Activated CD4-positive, CD25-positive, alpha-beta regulatory T cell treated with anti-CD3 and anti-CD28 coated beads, Interleukin-2, amount 50 U/mL, for 72 hours (primary cell): ENCODE measurements around the gene KCNJ6.
"Not testable (repeated sequence)": the region's sequence is repeated elsewhere in the genome, so short reads cannot be mapped to it uniquely, and the experiment has no call there.

Experiments used
- DNase-seq: peaks from one replicate; pipeline ENCODE4 v3.0.0; 2021

Gene KCNJ6

GRCh38 chr21:37766129-37766528 is 150.1 kb downstream of the KCNJ6 start:
- no peak for DNase-seq

DNA sequence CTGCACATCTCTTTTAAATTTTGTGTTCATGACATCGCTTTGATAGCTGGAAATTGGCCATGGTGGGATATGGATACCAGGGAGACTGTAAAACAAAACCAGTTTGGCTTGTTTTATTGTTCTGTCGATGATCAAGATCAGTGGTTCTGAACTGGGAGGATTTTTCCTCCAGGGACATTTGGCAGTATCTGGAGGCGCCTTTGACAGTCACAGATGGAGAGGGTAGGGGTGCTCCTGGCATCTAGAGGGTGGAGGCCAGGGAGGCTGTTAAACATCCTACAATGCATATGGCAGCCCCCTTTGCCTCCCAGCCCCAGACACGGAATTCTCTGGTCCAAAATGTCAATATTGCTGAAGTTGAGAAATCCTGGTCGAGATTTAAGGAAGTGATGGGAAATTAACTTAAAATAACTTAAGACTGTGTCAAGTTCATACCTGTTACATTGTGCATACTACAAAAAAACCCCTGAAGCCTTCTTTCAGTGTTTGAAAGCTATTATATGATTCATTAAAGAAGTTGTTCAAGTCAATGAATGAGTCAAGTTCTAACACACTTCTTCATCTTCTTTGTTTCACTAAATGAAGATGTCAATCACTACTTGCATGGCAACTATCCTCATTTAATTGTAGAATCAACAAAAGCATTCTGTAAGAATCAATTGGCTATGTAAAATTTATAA is 150.9 kb downstream of the KCNJ6 start:
- DNase-seq: no peak

GRCh38 chr21:37764691-37765090 is 151.6 kb downstream of the KCNJ6 start:
- no peak for DNase-seq

GRCh38 chr21:37763298-37763697 is 153.0 kb downstream of the KCNJ6 start:
- DNase-seq: no peak

GRCh38 chr21:37762606-37763005 is 153.7 kb downstream of the KCNJ6 start:
- no peak for DNase-seq

- DNase-seq: not testable (repeated sequence)
Observed at GRCh38 chr21:37761406-37761805, 154.9 kb downstream of the KCNJ6 start.

DNA sequence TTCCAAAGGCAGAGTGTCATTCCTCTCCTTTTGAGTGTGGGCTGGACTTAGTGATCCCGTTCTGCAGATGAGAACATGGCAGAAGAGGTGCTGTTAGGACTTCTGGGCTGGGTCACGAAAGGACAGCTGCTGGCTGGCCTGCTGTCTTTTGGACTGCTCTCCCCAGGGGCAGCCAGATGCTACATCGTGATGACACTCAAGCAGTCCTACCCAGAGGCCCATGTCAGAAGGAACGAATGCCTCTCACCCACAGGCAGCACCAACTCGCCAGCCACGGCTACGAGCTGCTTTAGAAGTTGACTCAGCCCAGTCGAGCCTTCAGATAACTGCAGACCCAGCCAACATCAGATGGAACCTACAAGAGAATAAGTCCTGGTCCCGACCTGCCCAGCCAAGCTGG is 156.5 kb downstream of the KCNJ6 start:
- DNase-seq: no peak

GRCh38 chr21:37758982-37759381 is 157.3 kb downstream of the KCNJ6 start:
- DNase-seq: no peak

DNA sequence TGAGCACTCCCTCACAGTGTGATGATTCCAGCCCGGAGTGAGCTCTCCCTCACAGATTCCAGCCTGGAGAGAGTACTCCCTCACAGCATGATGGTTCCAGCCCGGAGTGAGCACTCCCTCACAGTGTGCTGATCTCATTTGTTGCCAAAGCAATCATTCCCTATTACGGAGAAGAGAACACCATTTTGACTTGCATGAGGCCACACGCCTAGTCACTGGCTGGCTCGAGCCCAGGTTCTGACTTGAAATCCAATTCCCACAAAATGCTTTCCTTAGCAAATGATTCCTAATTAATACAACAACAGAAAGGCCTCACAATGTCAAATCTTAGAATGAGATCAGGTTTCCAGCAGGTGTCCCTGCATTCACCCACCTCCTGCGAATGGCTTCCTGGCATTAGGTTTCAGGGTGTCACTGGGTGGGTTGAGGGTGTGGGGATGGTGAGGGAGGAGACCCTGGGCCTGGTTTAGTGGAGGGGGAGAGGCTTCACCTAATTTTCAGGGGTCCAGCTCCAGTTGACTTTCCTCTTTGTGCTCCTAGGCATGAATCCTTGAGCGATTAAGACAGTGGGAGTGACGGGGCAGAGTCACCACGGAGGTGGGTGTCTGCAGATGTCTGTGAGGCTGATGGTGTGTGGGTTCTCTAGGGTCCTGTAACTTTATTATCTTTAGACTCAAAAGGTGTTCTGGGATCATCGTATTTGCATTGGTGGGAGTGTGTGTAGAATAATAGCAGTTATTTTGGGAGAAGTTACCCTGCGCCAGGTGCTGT is 158.5 kb downstream of the KCNJ6 start:
- no peak for DNase-seq

DNA sequence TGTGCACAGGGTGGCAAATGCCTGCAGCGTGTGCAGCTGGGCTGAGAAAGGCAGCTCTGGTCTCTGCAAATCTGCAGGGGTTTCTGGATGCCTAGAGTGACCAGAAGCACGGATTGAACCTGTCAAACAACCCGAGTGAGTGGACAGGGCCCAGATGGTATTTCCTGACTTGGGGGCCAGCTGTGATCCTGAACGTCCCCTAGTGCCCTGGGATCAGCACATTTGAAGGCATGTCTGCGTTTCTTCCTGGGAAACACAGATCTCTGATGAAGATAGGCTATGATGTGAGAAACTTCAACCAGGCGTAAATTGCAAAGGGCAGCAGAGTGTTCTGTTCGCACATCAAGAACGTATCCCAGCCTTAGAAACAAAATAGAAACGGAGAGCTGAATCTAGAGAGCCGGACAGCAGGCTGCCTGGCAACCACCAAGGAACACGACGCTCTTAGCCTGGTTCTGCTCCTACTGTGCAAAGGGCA is 163.1 kb downstream of the KCNJ6 start:
- no peak for DNase-seq

DNA sequence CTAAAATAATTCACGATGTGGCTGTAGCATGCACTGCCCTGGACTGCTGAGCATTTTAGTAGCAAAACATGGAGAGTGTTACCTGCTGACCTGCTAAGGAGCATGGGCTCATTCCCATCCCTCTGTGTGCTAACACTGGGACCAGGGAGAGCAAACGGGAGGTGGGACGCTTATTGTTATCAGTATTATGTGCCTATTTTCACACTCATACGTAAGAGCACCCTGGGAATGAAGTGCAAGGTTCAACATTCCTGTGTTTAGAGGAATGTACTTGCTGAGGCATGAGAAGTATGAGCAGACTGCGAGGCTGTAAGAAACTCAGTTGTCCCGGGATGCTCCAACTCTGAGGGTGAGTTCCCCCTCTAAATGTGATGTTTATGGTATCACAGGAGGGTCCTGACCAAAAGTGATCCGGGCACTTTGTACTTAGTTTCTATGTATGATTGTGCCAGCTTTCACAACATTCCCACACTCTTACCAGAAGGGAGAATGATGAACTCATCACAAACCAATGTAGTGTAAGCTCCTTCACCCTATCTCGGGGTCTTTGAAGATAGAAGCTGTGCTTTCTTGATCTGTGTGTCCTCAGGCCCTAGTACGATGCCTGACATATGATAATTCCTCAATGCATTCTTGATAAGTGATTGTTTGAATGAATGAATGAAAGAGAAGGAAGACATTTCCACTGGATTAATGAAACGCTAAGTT is 164.8 kb downstream of the KCNJ6 start:
- no peak for DNase-seq

DNA sequence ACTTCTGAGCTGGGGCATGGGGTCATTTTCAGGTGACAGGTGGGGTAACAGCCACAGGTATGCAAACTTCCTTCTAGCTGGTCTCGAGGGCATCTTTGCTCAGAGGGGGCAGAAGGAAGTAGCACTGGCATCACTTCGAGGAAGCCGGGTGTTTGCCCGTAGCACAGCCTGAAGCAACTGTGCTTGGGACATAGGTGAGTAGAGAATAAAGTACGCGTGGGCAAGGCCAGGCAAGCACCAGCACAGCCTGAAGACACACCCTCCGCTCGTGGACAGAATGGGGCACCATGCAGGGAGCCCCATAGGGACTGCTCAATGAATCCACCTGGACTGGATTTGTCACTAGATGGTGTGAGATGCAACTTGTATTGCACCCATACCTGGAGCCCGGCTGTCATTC is 167.1 kb downstream of the KCNJ6 start:
- DNase-seq: no peak

- DNase-seq: no peak
Observed at GRCh38 chr21:37748351-37748750, 167.9 kb downstream of the KCNJ6 start.

DNA sequence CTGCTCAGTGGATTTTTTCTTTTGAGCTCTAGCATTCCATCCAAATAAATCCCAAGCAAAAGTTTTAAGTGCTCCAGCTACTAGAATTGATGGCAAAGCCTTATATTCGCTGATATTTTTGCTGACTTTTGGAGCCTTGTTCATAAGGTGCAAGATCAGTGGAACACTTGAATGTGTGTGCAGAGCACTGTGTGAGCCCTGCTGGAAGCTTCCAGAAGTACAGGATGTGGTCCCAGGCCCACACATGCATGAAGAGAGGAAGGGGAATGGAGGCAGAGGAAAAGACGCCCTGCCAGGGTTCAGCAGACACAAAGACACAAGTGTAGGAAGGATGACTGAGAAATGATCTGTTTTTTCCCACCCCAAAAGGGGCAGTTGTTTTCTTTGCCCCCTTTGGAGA is 169.4 kb downstream of the KCNJ6 start:
- no peak for DNase-seq

DNA sequence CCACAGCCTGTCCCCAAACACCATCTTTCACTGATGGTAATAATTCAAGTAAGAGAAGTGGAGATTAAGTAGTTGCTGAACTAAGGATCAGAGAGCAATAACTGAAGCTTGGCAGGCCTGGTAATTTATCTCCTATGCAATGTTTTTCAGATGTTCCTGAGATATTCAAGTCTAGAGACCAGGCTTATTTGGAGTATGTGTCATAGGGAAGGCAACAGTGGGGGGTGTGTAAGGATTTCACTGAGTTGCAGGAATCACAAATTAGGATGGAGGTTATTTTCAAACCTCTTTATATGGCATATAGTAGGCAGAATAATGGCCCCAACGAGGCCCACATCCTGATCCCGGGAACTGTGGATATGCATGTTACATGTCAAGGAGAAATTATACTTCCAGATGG is 171.7 kb downstream of the KCNJ6 start:
- no peak for DNase-seq

- no peak for DNase-seq
Observed at GRCh38 chr21:37742532-37742931, 173.7 kb downstream of the KCNJ6 start.

GRCh38 chr21:37742115-37742514 is 174.1 kb downstream of the KCNJ6 start:
- no peak for DNase-seq

- DNase-seq: no peak
Observed at GRCh38 chr21:37737996-37738395, 178.3 kb downstream of the KCNJ6 start.

- no peak for DNase-seq
Observed at GRCh38 chr21:37737507-37737906, 178.8 kb downstream of the KCNJ6 start.

- no peak for DNase-seq
Observed at GRCh38 chr21:37734846-37735245, 181.4 kb downstream of the KCNJ6 start.

DNA sequence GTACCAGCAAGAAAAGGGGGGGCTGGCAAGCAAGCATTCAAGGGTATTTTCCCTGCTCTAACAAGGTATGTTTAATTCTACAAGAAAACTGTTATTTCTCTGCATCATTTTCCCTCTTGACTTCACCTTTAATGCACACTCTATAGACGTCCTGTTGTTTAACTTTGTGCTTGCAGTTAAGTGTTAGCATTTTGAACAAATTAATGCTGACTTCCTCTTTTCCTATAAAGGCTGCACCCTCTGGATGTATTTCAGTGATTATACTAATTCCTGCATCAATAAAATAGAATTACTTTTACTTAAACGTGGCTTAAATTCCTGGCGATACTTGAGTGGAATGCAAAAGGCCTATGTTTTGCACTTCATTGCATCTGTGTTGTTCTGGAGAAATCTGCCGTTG is 183.3 kb downstream of the KCNJ6 start:
- no peak for DNase-seq

GRCh38 chr21:37724201-37724600 is 192.1 kb downstream of the KCNJ6 start:
- DNase-seq: no peak

- no peak for DNase-seq
Observed at GRCh38 chr21:37717534-37717933, 198.7 kb downstream of the KCNJ6 start.

DNA sequence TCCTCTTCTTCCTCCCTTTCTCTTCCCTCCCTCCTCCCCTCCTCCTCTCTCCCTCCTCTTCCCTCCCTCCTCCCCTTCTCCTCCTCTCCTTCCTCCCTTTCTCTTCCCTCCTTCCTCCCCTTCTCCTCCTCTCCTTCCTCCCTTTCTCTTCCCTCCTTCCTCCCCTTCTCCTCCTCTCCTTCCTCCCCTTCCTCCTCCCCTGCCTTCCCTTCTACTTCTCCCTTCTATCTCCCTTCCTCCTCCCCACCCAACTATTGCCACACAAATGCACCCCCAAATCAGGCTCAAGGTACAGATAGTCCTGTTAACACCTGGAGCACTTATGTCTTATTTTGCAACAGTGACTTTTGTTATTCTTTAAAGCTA is 203.7 kb downstream of the KCNJ6 start:
- DNase-seq: not testable (repeated sequence)
